B cell (primary cell): Measurements from ENCODE around the gene SAG. TPM values are rescaled to one million over a fixed set of nuclear protein-coding genes. Genes with fewer than 3 reads are reported as not detected.

Source experiments
- ATAC-seq: fragments of 200-7000 bp; cut with Tn5 transposase; one replicate; pipeline ENCODE4 v1.10.0; 2021; ENCODE audit warnings: low read depth, mild to moderate bottlenecking, moderate number of reproducible peaks, moderate library complexity
- CTCF ChIA-PET: fragments of 350-600 bp; sonication (Branson Sonifier 250); formaldehyde crosslinking; loops from one replicate; lab custom pipeline; 2021; ENCODE audit warnings: antibody characterized with exemption, inconsistent platforms; lab: Charles Lee
- POLR2A ChIA-PET: fragments of 350-600 bp; sonication (Branson Sonifier 250); formaldehyde crosslinking; loops from one replicate; lab custom pipeline; 2021; ENCODE audit warnings: antibody characterized with exemption; lab: Charles Lee
- DNase-seq: peaks from one replicate; pipeline ENCODE4 v3.0.0; 2013
- H2AFZ ChIP-seq: 2 replicates; pipeline ENCODE4 v1.6.1; 2012; ENCODE audit warnings: mild to moderate bottlenecking, low read depth, low read length; ENCODE audit not compliant: insufficient read depth, poor library complexity, severe bottlenecking
- H3K27ac ChIP-seq, 2 donors: 1 replicate in 1 of 2; 2 replicates in 1 of 2; pipeline ENCODE4 v1.5.1; 2012 to 2013; ENCODE audit warnings: low read length in 2 of 2, mild to moderate bottlenecking in 2 of 2, moderate library complexity in 1 of 2
- H3K27me3 ChIP-seq, 4 experiments: fragments of 200-600 bp in 1 of 4; sonication (generic) in 1 of 4; replicated peaks in 1 of 4; 1 replicate in 2 of 4; 2 replicates in 2 of 4; pipeline versions ENCODE4 v1.6.1 to v1.7.0; 2013 to 2016; ENCODE audit warnings: low read length in 3 of 4, mild to moderate bottlenecking in 2 of 4, mixed read lengths in 1 of 4, moderate library complexity in 1 of 4; ENCODE audit not compliant: insufficient read depth in 4 of 4, control insufficient read depth in 3 of 4; ENCODE audit errors: control extremely low read depth in 1 of 4
- H3K36me3 ChIP-seq, 2 experiments: replicated peaks in 1 of 2; 1 replicate in 1 of 2; 2 replicates in 1 of 2; pipeline versions ENCODE4 v1.6.1 to v1.7.1; 2013; ENCODE audit warnings: low read length in 1 of 2; ENCODE audit not compliant: insufficient read depth in 2 of 2, control insufficient read depth in 1 of 2; ENCODE audit errors: control extremely low read depth in 1 of 2, extremely low read depth in 1 of 2
- H3K4me1 ChIP-seq, 2 donors: fragments of 200-600 bp in 1 of 2; sonication (generic) in 1 of 2; 1 replicate in 1 of 2; 2 replicates in 1 of 2; pipeline versions ENCODE4 v1.5.1 to v1.6.1; 2013 to 2017; ENCODE audit warnings: low read length in 2 of 2; ENCODE audit not compliant: control insufficient read depth in 2 of 2, insufficient read depth in 2 of 2
- H3K4me2 ChIP-seq: replicated peaks from 2 replicates; pipeline ENCODE3; 2012; ENCODE audit warnings: mild to moderate bottlenecking, low read depth, low read length; ENCODE audit not compliant: poor library complexity, severe bottlenecking
- H3K4me3 ChIP-seq, 5 experiments: fragments of 200-600 bp in 1 of 5; sonication (generic) in 1 of 5; 1 replicate in 3 of 5; 2 replicates in 2 of 5; pipeline versions ENCODE4 v1.5.1 to v1.7.0; 2011 to 2016; ENCODE audit warnings: low read length in 4 of 5, mild to moderate bottlenecking in 4 of 5, low read depth in 2 of 5, control low read depth in 1 of 5, moderate library complexity in 1 of 5; ENCODE audit not compliant: insufficient read depth in 1 of 5; ENCODE audit errors: control extremely low read depth in 1 of 5, extremely low read depth in 1 of 5
- H3K79me2 ChIP-seq: fragments of 200-600 bp; sonication (generic); one replicate; pipeline ENCODE4 v1.6.0; 2016; ENCODE audit warnings: low read length; ENCODE audit not compliant: control insufficient read depth, insufficient read depth
- H3K9ac ChIP-seq: fragments of 200-600 bp; sonication (generic); 2 replicates; pipeline ENCODE4 v1.6.1; 2017; ENCODE audit warnings: mild to moderate bottlenecking, low read length, moderate library complexity
- H3K9me3 ChIP-seq, 3 donors: one replicate each; pipeline versions ENCODE4 v1.6.1 to v1.7.1; 2013; ENCODE audit warnings: low read length in 2 of 3; ENCODE audit not compliant: control insufficient read depth in 2 of 3, insufficient read depth in 1 of 3; ENCODE audit errors: control extremely low read depth in 1 of 3
- H4K20me1 ChIP-seq: 2 replicates; pipeline ENCODE4 v1.6.0; 2012; ENCODE audit warnings: mild to moderate bottlenecking, low read length; ENCODE audit not compliant: insufficient read depth, control insufficient read depth, poor library complexity, severe bottlenecking
- H3K27ac Mint-ChIP-seq: one replicate; pipeline ENCODE4 v1.8.0; 2021; ENCODE audit warnings: mixed read lengths
- H3K27me3 Mint-ChIP-seq: one replicate; pipeline ENCODE4 v1.8.0; 2021; ENCODE audit warnings: mixed read lengths
- H3K4me1 Mint-ChIP-seq: one replicate; pipeline ENCODE4 v1.8.0; 2021; ENCODE audit warnings: mixed read lengths
- H3K4me3 Mint-ChIP-seq: one replicate; pipeline ENCODE4 v1.8.0; 2021; ENCODE audit warnings: mixed read lengths
- H3K9me3 Mint-ChIP-seq: one replicate; pipeline ENCODE4 v1.8.0; 2022; ENCODE audit warnings: mixed read lengths; ENCODE audit not compliant: insufficient read depth
- EZH2 ChIP-seq: IDR thresholded peaks from 2 replicates; pipeline ENCODE4 v1.6.1; 2012; ENCODE audit warnings: borderline replicate concordance, low read depth, mild to moderate bottlenecking, moderate library complexity, low read length; ENCODE audit not compliant: insufficient read depth, poor library complexity, severe bottlenecking
- WGBS: methylation state at CpG from one replicate; pipeline ENCODE4 v1.1.5; 2013; ENCODE audit warnings: missing lambda C conversion rate; ENCODE audit not compliant: insufficient coverage; 5-methylcytosine and 5-hydroxymethylcytosine counted together
- intact Hi-C: fragments of 100-400 bp; cut with micrococcal nuclease; formaldehyde crosslinking; loops from one replicate; pipeline ENCODE4 v1.10.0; 2022
- polyA plus RNA-seq: library from polyadenylated mRNA; depleted of rRNA; stranded (reverse); fragments of >200 nt; gene quantifications from 2 replicates; pipeline ENCODE4 v1.2.3, GENCODE V29; 2012
- total RNA-seq, 2 donors: library from RNA; stranded (reverse); fragments of 120-200 nt in 1 of 2; gene quantifications; 1 replicate in 1 of 2; 2 replicates in 1 of 2; pipeline versions ENCODE4 v1.2.3 to v1.2.4, GENCODE V29; 2013 to 2022
- TF ChIP-seq, protein P1 (sequence below): fragments of 200-600 bp; IDR thresholded peaks from one replicate; pipeline ENCODE4 v1.8.0; 2022; ENCODE audit warnings: antibody characterized with exemption, mild to moderate bottlenecking

SAG gene
- total and polyA plus RNA-seq, 2 donors (not counting 1 experiment from before 2014, with no cell fraction given): 0.03 to 0.17 TPM

DNA sequence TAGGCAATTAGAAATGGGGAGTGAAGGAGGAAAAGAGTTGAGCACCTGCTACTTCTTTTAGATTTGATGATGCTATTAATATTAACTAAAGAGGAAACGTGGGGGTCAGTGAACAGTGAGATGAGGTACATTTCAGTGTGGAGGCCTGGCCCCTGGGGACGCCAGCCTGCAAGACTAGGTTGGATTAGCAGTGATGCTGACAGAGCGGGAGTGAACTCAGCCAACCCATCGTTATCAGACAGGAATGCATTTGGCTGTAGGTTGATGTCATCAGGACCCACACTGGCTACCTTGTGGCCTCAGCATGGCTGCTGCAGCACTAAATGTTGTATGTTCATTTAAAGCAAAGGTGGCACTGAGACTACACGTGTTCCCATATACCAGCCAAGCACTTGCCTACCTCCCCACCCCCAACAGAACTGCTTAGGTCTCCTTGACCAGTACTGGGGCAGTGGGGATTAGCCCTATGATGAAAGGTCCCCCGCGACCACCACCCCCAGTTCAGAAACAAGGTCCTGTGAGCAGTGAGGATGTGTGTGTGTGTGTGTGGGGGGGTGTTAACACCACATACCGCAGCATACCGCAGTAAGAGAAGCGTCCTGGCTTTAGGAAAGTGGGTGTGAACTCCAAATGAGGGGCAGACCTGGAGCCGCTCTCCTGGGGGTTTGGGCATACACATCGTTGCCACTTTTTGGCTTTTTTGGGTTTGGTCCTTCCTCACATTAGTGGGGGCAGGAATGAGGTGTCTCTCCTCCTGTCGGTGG is 72.7 kb downstream of the SAG start:
- H3K27ac ChIP-seq: peak overlapping the region; percentile 89 to 93
- TF ChIP-seq EZH2: no peak
- TF ChIP-seq, protein P1, sequence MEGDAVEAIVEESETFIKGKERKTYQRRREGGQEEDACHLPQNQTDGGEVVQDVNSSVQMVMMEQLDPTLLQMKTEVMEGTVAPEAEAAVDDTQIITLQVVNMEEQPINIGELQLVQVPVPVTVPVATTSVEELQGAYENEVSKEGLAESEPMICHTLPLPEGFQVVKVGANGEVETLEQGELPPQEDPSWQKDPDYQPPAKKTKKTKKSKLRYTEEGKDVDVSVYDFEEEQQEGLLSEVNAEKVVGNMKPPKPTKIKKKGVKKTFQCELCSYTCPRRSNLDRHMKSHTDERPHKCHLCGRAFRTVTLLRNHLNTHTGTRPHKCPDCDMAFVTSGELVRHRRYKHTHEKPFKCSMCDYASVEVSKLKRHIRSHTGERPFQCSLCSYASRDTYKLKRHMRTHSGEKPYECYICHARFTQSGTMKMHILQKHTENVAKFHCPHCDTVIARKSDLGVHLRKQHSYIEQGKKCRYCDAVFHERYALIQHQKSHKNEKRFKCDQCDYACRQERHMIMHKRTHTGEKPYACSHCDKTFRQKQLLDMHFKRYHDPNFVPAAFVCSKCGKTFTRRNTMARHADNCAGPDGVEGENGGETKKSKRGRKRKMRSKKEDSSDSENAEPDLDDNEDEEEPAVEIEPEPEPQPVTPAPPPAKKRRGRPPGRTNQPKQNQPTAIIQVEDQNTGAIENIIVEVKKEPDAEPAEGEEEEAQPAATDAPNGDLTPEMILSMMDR: no peak
- peak overlapping the region; percentile 9 for H2AFZ ChIP-seq
- ChIA-PET CTCF (interaction anchor here (1.1 kb wide), 1 partner anchor 31 kb away, joined by 3 read pairs; no protein-coding TSS in a partner anchor), POLR2A (no interaction called here)
- no peaks in the 10 kb centered on the region for H3K9me3 ChIP-seq
- Mint-ChIP-seq H3K27ac (peak overlapping the region; percentile 80), H3K4me3 (peak overlapping the region; percentile 73), H3K9me3 (no peaks in the 10 kb centered on the region), H3K4me1 (peaks cover 82% of the 10 kb centered on the region), H3K27me3 (no peaks in the 10 kb centered on the region)
- intact Hi-C loops: loop anchor here (2.0 to 10.0 kb wide), 3 partner anchors 50 to 526 kb away; no protein-coding TSS in a partner anchor
- H4K20me1 ChIP-seq: peaks cover 63% of the 10 kb centered on the region
- 32% methylated on average over 8 of the region's 13 CpGs for WGBS
- H3K36me3 ChIP-seq: peaks cover 6 to 35% of the 10 kb centered on the region in 2 experiments
- H3K4me2 ChIP-seq: peak overlapping the region; percentile 69
- peak; percentile 86 for ATAC-seq
- H3K79me2 ChIP-seq: peaks cover 99% of the 10 kb centered on the region
- H3K27me3 ChIP-seq: no peaks in the 10 kb centered on the region
- peak; percentile 82 for DNase-seq
- H3K4me1 ChIP-seq: peaks cover 75 to 81% of the 10 kb centered on the region in 2 donors
- peak overlapping the region; percentile 43 for H3K9ac ChIP-seq
- peak overlapping the region in 2 of 5 experiments; percentile 22 to 52 for H3K4me3 ChIP-seq
